HEK293 (cell line): ENCODE results near the gene MT1HL1.

ENCODE experiments used
- ZNF10 ChIP-seq: fragments of 450-650 bp; formaldehyde crosslinking; IDR thresholded peaks from 2 replicates; pipeline ENCODE4 v1.5.1; 2017; ENCODE audit warnings: missing biosample characterization, missing genetic modification characterization
- ZNF24 ChIP-seq: fragments of 450-650 bp; formaldehyde crosslinking; IDR thresholded peaks from 2 replicates; pipeline ENCODE4 v1.5.1; 2016; ENCODE audit warnings: missing biosample characterization, missing genetic modification characterization
- ZNF530 ChIP-seq: fragments of 450-650 bp; formaldehyde crosslinking; IDR thresholded peaks from 2 replicates; pipeline ENCODE4 v1.5.1; 2016; ENCODE audit warnings: low read depth, missing biosample characterization, missing genetic modification characterization
- ZNF549 ChIP-seq: fragments of 450-650 bp; IDR thresholded peaks from 2 replicates; pipeline ENCODE4 v1.5.1; 2018; ENCODE audit warnings: missing biosample characterization, missing genetic modification characterization, mild to moderate bottlenecking, inconsistent platforms, moderate library complexity
- TF ChIP-seq, protein P1 (sequence below): fragments of 450-650 bp; formaldehyde crosslinking; IDR thresholded peaks from 2 replicates; pipeline ENCODE4 v1.5.1; 2016; ENCODE audit warnings: missing biosample characterization, missing genetic modification characterization

DNA sequence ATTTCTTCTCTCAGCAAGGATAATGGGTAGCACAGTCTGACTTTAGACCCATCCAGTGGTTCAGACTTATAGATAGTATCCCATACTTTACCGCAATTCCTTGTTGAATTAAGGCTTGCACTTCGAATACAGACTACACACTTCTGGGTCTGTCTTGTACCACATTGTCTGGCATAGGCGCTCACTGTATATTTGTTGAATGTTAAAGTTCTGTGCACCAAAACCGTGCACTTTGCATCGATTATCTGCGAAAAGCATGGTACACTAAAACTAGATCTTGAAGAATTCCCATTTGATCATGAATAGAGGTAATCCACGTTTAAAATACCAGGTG, 37.2 kb upstream of the MT1HL1 start:
- TF ChIP-seq, protein P1, sequence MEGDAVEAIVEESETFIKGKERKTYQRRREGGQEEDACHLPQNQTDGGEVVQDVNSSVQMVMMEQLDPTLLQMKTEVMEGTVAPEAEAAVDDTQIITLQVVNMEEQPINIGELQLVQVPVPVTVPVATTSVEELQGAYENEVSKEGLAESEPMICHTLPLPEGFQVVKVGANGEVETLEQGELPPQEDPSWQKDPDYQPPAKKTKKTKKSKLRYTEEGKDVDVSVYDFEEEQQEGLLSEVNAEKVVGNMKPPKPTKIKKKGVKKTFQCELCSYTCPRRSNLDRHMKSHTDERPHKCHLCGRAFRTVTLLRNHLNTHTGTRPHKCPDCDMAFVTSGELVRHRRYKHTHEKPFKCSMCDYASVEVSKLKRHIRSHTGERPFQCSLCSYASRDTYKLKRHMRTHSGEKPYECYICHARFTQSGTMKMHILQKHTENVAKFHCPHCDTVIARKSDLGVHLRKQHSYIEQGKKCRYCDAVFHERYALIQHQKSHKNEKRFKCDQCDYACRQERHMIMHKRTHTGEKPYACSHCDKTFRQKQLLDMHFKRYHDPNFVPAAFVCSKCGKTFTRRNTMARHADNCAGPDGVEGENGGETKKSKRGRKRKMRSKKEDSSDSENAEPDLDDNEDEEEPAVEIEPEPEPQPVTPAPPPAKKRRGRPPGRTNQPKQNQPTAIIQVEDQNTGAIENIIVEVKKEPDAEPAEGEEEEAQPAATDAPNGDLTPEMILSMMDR (tag by site-specific recombination), result no peak
- TF ChIP-seq ZNF530 (tag by site-specific recombination), result no peak
- TF ChIP-seq ZNF24, result no peak
- TF ChIP-seq ZNF549 (tag by site-specific recombination), result no peak
- TF ChIP-seq ZNF10 (tag by site-specific recombination), result no peak
